NCI-H345 (cell line): ENCODE data around the gene ADAMTS13.
A peak's percentile ranks its signal among the peaks of the same experiment; 100 is the strongest.
"Not testable (repeated sequence)": the region's sequence is repeated elsewhere in the genome, so short reads cannot be mapped to it uniquely, and the experiment has no call there.

Experiments used
- DNase-seq: peaks from one replicate; lab custom pipeline; 2025; lab: John Stamatoyannopoulos, UW

Gene ADAMTS13

DNA sequence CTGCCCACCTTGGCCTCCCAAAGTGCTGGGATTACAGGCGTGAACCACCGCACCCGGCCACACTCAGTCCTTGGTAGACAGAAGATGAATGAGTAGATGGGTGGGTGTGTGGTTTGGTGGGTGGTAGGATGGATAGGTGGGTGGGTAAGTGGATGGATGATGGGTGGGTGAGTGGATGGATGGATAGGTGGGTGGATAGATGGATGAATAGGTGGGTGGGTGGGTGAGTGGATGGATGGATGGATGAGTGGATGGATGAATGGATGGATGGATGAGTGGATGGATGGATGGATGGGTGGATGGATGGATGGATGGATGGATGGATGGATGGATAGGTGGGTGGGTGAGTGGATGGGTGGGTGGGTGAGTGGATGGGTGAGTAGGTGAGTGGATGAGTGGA, 29.9 kb upstream of the ADAMTS13 start:
- not testable (repeated sequence) for DNase-seq

- no peak for DNase-seq
Measured at GRCh38 chr9:133393399-133393798, 28.8 kb upstream of the ADAMTS13 start.

GRCh38 chr9:133394687-133395271, 27.4 kb upstream of the ADAMTS13 start:
- DNase-seq: no peak

- no peak for DNase-seq
Measured at GRCh38 chr9:133396952-133397351, 25.2 kb upstream of the ADAMTS13 start.

GRCh38 chr9:133397370-133397769, 24.8 kb upstream of the ADAMTS13 start:
- DNase-seq: no peak

DNA sequence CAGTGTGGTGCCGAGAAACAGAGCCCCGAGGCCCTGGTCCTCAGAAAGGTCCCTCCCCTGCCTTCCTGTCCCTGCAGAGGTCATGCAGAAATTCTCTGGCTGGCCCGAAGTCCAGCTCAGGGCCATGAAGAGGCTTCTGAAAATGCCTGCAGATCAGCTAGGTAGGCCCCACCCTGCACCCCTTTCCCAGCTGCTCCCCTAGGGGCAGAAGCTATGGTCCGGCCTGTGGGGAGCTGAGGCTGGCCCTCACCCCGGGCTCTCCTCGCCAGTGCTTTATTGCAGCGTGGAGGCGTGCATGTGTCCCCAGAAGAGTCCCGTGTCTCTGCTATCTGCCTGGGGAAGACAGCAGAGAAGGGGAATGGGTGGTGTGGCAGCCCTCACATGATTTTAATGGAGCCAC, 24.3 kb upstream of the ADAMTS13 start:
- DNase-seq: no peak

GRCh38 chr9:133400292-133400691, 21.9 kb upstream of the ADAMTS13 start:
- DNase-seq: no peak

DNA sequence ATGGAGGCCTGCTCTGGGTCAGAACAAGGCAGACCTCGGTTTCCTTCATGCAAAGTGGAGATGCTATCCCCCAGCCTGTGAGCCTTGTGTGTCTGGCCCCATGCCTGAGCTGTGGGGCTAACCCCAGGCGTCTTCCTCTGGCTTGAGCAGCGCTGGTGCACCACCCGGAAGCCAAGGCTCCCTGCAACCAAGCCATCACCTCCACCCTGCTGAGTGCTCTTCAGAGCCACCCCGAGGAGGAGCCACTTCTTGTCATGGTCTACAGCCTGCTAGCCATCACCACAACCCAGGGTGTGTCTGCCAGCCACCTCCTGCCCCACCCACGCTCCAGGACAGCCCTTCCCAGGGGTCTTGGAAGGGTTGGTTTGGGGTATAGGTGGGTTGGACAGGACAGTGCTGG, 20.6 kb upstream of the ADAMTS13 start:
- DNase-seq: no peak

- no peak for DNase-seq
Measured at GRCh38 chr9:133402689-133403088, 19.5 kb upstream of the ADAMTS13 start.

GRCh38 chr9:133403766-133404453, 18.3 kb upstream of the ADAMTS13 start:
- peak; percentile 33 for DNase-seq

- DNase-seq: no peak
Measured at GRCh38 chr9:133404454-133405002, 17.6 kb upstream of the ADAMTS13 start.

DNA sequence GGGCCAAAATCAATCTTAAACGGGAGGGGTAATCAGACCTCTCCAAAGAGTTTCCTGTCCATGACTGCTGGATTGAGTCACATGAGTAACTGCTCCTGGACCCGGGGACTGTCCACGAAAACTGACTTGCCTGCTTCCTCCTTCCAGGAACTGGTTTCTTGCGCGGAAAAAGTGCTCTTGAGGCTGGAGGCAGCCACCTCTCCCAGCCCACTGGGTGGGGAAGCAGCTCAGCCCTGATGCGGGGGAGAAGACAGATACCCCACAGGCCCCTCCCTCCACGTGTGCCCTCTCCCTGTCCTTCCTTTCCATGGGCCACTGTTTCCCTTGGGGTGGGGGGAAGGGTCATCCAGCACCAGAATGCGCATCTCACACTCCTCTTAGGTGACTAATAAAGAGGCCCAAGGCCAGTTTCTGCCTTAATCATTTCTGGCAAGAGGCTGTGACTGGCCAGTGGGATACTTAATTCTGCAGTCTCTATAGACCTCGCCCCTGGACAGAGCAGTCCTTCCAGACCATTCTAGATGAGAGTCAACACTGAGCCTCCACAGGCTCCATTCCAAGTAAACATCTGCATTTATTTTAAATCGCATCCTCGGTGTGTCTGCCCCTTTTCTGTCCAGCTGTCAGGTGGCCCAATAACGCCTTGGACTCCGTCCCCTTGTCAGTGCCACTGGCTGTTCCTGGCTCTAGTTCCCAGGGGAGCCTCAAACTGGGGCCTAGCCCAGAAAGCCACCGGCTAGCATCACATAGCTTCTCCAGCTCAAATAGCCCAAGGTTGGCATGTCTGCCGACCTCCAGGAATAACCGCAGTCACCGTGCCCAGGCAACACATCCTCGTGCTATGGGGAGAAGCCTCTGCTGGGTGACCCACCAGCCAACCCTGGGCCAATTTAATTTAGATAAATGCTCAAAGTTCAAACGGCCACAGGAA, 16.4 kb upstream of the ADAMTS13 start:
- DNase-seq: no peak

GRCh38 chr9:133406480-133407307, 15.5 kb upstream of the ADAMTS13 start:
- DNase-seq: peak; percentile 53

DNA sequence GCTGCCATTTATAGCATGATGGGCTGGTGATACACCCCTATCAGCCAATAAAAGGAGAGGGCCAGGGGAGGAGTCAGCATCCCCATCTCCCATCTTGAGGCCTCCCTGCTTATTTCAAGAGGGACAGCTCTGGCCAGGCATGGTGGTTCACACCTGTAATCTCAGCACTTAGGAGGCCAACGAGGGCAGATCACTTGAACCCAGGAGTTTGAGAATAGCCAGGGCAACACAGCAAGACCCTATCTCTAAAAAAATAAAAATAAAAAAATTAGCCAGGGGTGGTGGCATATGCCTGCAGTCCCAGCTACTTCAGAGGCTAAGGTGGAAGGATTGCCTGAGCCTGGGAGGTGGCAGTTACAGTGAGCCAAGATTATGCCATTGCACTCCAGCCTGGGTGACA, 14.1 kb upstream of the ADAMTS13 start:
- DNase-seq: no peak

DNA sequence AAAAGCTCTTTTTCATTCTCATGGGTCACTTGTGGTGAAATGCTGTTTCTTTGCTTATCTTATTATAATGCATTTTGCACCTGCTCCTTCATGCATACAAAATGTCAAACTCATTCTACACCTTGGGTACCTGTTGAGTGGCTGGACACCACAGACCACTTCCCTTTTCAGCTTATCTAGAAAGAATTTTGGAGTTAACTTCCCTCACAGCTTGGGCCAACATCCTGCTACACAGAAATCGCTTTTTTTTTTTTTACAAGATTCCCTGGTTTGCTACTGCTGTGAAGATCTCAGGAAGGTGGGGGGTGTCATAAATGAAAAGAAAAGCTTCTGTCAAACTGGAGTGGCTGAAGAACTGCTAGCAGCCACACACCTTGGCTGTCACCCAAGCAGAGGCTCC, 7.0 kb upstream of the ADAMTS13 start:
- DNase-seq: no peak

- peak; percentile 87 for DNase-seq
Measured at GRCh38 chr9:133417541-133418461, 4.4 kb upstream of the ADAMTS13 start, which contains the start of gene REXO4. Gene REXO4, minus strand, starts transcription at chr9:133418010. Its CDS starts 166 bp downstream, at chr9:133417844.

DNA sequence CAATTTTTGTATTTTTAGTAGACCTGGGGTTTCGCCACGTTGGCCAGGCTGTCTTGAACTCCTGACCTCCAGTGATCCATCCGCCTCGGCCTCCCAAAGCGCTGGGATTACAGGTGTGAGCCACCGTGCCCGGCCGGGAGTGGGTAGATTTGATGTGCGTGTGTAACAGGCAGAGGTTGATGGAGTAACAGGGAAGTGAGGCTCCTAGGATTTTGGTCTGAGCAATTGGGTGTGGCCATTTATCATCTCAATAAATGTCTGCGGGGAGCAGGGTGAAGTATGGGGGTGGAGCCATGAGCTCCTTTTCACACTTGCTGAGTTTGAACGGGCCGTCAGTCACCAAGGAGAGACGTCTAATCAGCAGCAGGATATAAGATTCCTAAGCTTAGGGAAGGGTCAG, 3.2 kb upstream of the ADAMTS13 start:
- no peak for DNase-seq

GRCh38 chr9:133420392-133420827, 1.8 kb upstream of the ADAMTS13 start:
- no peak for DNase-seq

- no peak for DNase-seq
Measured at GRCh38 chr9:133423216-133423615, 1.0 kb downstream of the ADAMTS13 start.

DNA sequence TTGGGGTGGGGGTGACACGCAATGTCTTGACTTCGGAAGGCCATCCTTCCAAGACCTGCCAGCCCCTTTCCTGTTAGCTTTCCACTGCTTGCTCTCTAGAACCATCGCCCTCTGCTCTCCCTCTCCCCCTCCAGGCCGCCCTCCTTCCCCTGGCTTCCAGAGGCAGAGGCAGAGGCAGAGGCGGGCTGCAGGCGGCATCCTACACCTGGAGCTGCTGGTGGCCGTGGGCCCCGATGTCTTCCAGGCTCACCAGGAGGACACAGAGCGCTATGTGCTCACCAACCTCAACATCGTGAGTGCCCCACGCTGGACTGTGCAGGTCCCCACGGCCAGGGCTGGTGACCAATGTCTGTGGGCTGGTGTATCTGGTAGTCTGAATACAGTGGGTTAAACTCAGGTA, 2.0 kb downstream of the ADAMTS13 start:
- DNase-seq: no peak
